GM19463 (cell line): ENCODE data around the gene DNAH10.

Experiments
- ATAC-seq: cut with Tn5 transposase; IDR thresholded peaks from one replicate; pipeline ENCODE4 v1.9.1; 2021; ENCODE audit warnings: mild to moderate bottlenecking, moderate library complexity; ENCODE audit not compliant: unreplicated experiment

Gene DNAH10

GRCh38 chr12:123931686-123932321 is 169.7 kb downstream of the DNAH10 start:
- no peak for ATAC-seq

GRCh38 chr12:123933214-123933613 is 171.1 kb downstream of the DNAH10 start:
- no peak for ATAC-seq

GRCh38 chr12:123934016-123934620 is 172.0 kb downstream of the DNAH10 start:
- ATAC-seq, result no peak

- ATAC-seq, result no peak
Measured at GRCh38 chr12:123934829-123935228, 172.7 kb downstream of the DNAH10 start.

- no peak for ATAC-seq
Measured at GRCh38 chr12:123935956-123936355, 173.9 kb downstream of the DNAH10 start.

GRCh38 chr12:123936471-123936870 is 174.4 kb downstream of the DNAH10 start:
- no peak for ATAC-seq

- ATAC-seq, result no peak
Measured at GRCh38 chr12:123936956-123937706, 175.0 kb downstream of the DNAH10 start.

GRCh38 chr12:123937707-123938591 is 175.8 kb downstream of the DNAH10 start:
- no peak for ATAC-seq

- ATAC-seq, result no peak
Measured at GRCh38 chr12:123938679-123939480, 176.8 kb downstream of the DNAH10 start.

- ATAC-seq, result no peak
Measured at GRCh38 chr12:123939716-123940626, 177.9 kb downstream of the DNAH10 start.

- ATAC-seq, result no peak
Measured at GRCh38 chr12:123940627-123940966, 178.5 kb downstream of the DNAH10 start.

GRCh38 chr12:123941000-123941399 is 178.9 kb downstream of the DNAH10 start:
- no peak for ATAC-seq

- ATAC-seq, result no peak
Measured at GRCh38 chr12:123941624-123942237, 179.6 kb downstream of the DNAH10 start.

- ATAC-seq, result no peak
Measured at GRCh38 chr12:123942238-123942653, 180.1 kb downstream of the DNAH10 start.

- no peak for ATAC-seq
Measured at GRCh38 chr12:123942911-123943648, 181.0 kb downstream of the DNAH10 start.

- ATAC-seq, result no peak
Measured at GRCh38 chr12:123943816-123944215, 181.7 kb downstream of the DNAH10 start.

- no peak for ATAC-seq
Measured at GRCh38 chr12:123944696-123945095, 182.6 kb downstream of the DNAH10 start.
